ENCODE data around the gene C1QTNF4.
A peak's percentile ranks its signal among the peaks of the same experiment; 100 is the strongest.

The C1QTNF4 gene

GRCh38 chr11:47595967-47596366 is 1.8 kb upstream of the C1QTNF4 start:
- Histone ChIP-seq H3K4me3 (ENCODE audit: low read depth in 1 of 2, low read length in 2 of 2) (no peak overlapping the region), H2AFZ (ENCODE audit: low read depth, low read length) (no peak overlapping the region), H3K36me3 (ENCODE audit: insufficient read depth, low read length) (no peaks in the 10 kb centered on the region), H3K9ac (ENCODE audit: low read depth, low read length) (no peak overlapping the region), H3K4me1 (ENCODE audit: insufficient read depth, low read length) (no peaks in the 10 kb centered on the region), H3K79me2 (ENCODE audit: insufficient read depth, low read length) (no peaks in the 10 kb centered on the region), H3K27ac (ENCODE audit: low read length) (no peak overlapping the region), H3K4me2 (ENCODE audit: insufficient read depth, low read length) (no peak overlapping the region), H3K27me3 (ENCODE audit: insufficient read depth, low read length, poor library complexity) (no peaks in the 10 kb centered on the region), H3K9me3 (ENCODE audit: insufficient read depth, low read length, severe bottlenecking) (no peaks in the 10 kb centered on the region), H4K20me1 (ENCODE audit: insufficient read depth, low read length) (no peaks in the 10 kb centered on the region)
- DNase-seq: no peak
- TF ChIP-seq EZH2 (IDR thresholded peaks at IDR 0.05; ENCODE audit: borderline replicate concordance, low read depth, low read length, severe bottlenecking) (no peak), CTCF (IDR thresholded peaks at IDR 0.05; ENCODE audit: borderline replicate concordance, extremely low read depth, low read length, poor library complexity, severe bottlenecking) (no peak)
- no peak for ATAC-seq (ENCODE audit: insufficient read depth, low read depth)

DNA sequence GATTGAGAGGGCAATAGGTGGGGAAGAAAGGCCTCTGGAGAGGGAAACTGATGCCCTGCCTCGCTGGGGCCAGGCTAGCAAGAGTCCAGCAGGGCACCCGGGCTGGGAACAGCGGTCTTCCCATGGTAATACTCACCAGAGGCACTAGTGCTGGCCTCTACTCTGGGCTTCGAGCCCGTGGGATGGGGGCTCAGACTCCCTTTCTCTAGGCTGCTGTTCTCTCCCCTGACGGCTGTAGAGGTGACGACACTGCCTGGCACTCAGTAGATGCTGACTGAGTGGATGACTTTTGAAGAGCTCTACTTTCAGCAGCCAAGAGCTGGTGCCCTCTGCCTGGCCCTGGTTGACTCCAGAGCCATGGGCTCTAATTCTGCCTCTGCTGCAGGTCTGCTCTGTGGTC is 818 bp upstream of the C1QTNF4 start:
- H3K27me3 ChIP-seq (ENCODE audit: insufficient read depth, low read length, poor library complexity): no peaks in the 10 kb centered on the region
- no peaks in the 10 kb centered on the region for H3K9me3 ChIP-seq (ENCODE audit: insufficient read depth, low read length, severe bottlenecking)
- no peaks in the 10 kb centered on the region for H4K20me1 ChIP-seq (ENCODE audit: insufficient read depth, low read length)
- H2AFZ ChIP-seq (ENCODE audit: low read depth, low read length): no peak overlapping the region
- no peak overlapping the region for H3K9ac ChIP-seq (ENCODE audit: low read depth, low read length)
- no peaks in the 10 kb centered on the region for H3K4me1 ChIP-seq (ENCODE audit: insufficient read depth, low read length)
- no peak overlapping the region for H3K4me2 ChIP-seq (ENCODE audit: insufficient read depth, low read length)
- DNase-seq (no peak), ATAC-seq (ENCODE audit: insufficient read depth, low read depth) (peak; percentile 37; the same call in 2 of the 3 replicates)
- no peaks in the 10 kb centered on the region for H3K36me3 ChIP-seq (ENCODE audit: insufficient read depth, low read length)
- no peaks in the 10 kb centered on the region for H3K79me2 ChIP-seq (ENCODE audit: insufficient read depth, low read length)
- H3K4me3 ChIP-seq (ENCODE audit: low read depth in 1 of 2, low read length in 2 of 2): no peak overlapping the region
- TF ChIP-seq EZH2 (IDR thresholded peaks at IDR 0.05; ENCODE audit: borderline replicate concordance, low read depth, low read length, severe bottlenecking) (no peak), CTCF (IDR thresholded peaks at IDR 0.05; ENCODE audit: borderline replicate concordance, extremely low read depth, low read length, poor library complexity, severe bottlenecking) (no peak)
- H3K27ac ChIP-seq (ENCODE audit: low read length): no peak overlapping the region

- no peak overlapping the region for H3K4me3 ChIP-seq (ENCODE audit: low read depth in 1 of 2, low read length in 2 of 2)
- ATAC-seq (ENCODE audit: insufficient read depth, low read depth) (no peak), DNase-seq (no peak)
- H2AFZ ChIP-seq (ENCODE audit: low read depth, low read length): no peak overlapping the region
- H3K27ac ChIP-seq (ENCODE audit: low read length): no peak overlapping the region
- H3K4me2 ChIP-seq (ENCODE audit: insufficient read depth, low read length): no peak overlapping the region
- H3K9me3 ChIP-seq (ENCODE audit: insufficient read depth, low read length, severe bottlenecking): no peaks in the 10 kb centered on the region
- no peaks in the 10 kb centered on the region for H3K4me1 ChIP-seq (ENCODE audit: insufficient read depth, low read length)
- no peaks in the 10 kb centered on the region for H3K36me3 ChIP-seq (ENCODE audit: insufficient read depth, low read length)
- no peak for TF ChIP-seq EZH2 (IDR thresholded peaks at IDR 0.05; ENCODE audit: borderline replicate concordance, low read depth, low read length, severe bottlenecking)
- TF ChIP-seq CTCF (IDR thresholded peaks at IDR 0.05; ENCODE audit: borderline replicate concordance, extremely low read depth, low read length, poor library complexity, severe bottlenecking): no peak
- H4K20me1 ChIP-seq (ENCODE audit: insufficient read depth, low read length): no peaks in the 10 kb centered on the region
- H3K79me2 ChIP-seq (ENCODE audit: insufficient read depth, low read length): no peaks in the 10 kb centered on the region
- no peak overlapping the region for H3K9ac ChIP-seq (ENCODE audit: low read depth, low read length)
- H3K27me3 ChIP-seq (ENCODE audit: insufficient read depth, low read length, poor library complexity): no peaks in the 10 kb centered on the region
These were observed 698 bp downstream of the C1QTNF4 start for GRCh38 chr11:47593492-47593933.

GRCh38 chr11:47592970-47593369 is 1.2 kb downstream of the C1QTNF4 start:
- no peak overlapping the region for H3K4me2 ChIP-seq (ENCODE audit: insufficient read depth, low read length)
- H2AFZ ChIP-seq (ENCODE audit: low read depth, low read length): no peak overlapping the region
- H3K9me3 ChIP-seq (ENCODE audit: insufficient read depth, low read length, severe bottlenecking): no peaks in the 10 kb centered on the region
- DNase-seq (no peak), ATAC-seq (ENCODE audit: insufficient read depth, low read depth) (no peak)
- H3K9ac ChIP-seq (ENCODE audit: low read depth, low read length): no peak overlapping the region
- no peak overlapping the region for H3K27ac ChIP-seq (ENCODE audit: low read length)
- no peaks in the 10 kb centered on the region for H3K36me3 ChIP-seq (ENCODE audit: insufficient read depth, low read length)
- H3K4me3 ChIP-seq (ENCODE audit: low read depth in 1 of 2, low read length in 2 of 2): no peak overlapping the region
- H3K4me1 ChIP-seq (ENCODE audit: insufficient read depth, low read length): no peaks in the 10 kb centered on the region
- no peaks in the 10 kb centered on the region for H3K27me3 ChIP-seq (ENCODE audit: insufficient read depth, low read length, poor library complexity)
- TF ChIP-seq EZH2 (IDR thresholded peaks at IDR 0.05; ENCODE audit: borderline replicate concordance, low read depth, low read length, severe bottlenecking) (no peak), CTCF (IDR thresholded peaks at IDR 0.05; ENCODE audit: borderline replicate concordance, extremely low read depth, low read length, poor library complexity, severe bottlenecking) (no peak)
- no peaks in the 10 kb centered on the region for H3K79me2 ChIP-seq (ENCODE audit: insufficient read depth, low read length)
- no peaks in the 10 kb centered on the region for H4K20me1 ChIP-seq (ENCODE audit: insufficient read depth, low read length)
